Activated CD8-positive, alpha-beta memory T cell treated with anti-CD3 and anti-CD28 coated beads for 4 hours (primary cell): Measurements from ENCODE around the gene C17orf113.
A peak's percentile ranks its signal among the peaks of the same experiment; 100 is the strongest.
"Not testable (repeated sequence)": the region's sequence is repeated elsewhere in the genome, so short reads cannot be mapped to it uniquely, and the experiment has no call there.

Experiments used
- DNase-seq, 2 donors: peaks; one replicate each; pipeline ENCODE4 v3.0.0-alpha.2; 2020; ENCODE audit warnings: low read depth in 2 of 2

The C17orf113 gene

DNA sequence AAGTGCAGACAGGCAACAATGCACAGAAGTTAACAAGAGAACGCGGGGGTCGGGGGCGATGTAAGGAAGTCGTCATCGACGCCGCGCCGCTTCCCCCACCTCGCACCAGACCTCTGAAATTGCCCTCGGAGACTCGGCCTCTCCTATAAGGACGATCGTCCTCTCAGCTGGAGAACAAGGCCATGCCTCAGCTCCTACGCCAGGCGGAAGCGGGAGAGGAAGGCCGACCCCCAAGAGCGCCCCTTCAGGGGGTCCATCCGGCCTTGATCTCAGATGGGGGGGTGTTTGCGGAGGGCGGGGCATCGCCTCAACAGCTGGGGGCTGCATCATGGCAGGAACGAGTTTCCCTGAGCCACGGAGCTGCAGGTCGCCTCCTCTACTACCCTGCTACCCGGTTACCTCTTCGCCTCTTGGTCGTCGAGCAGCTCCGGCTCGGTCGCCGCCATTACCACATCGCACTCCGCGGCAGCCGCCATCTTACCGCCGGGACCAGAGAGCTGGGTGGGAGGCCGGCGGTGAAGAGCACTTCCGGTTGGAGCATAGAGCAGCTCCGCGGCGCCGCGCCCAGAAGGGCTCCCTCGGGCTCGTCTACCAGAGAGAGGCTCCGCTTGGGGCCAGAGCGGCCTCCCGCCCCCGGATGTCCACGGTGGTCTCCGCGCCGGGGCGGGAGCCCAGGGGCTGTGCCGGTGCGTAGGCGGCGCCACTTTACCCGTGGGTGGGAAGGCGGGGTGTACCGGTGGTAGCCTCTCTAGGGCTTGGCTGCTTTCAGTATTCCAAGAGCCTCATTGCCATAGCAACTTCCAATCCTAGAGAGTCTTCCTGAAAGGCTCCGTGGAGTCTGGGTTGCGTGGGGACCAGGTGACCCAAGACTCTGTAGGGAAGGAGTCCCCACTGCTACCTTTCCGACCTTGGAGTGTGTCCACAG is 33.2 kb downstream of the C17orf113 start, which contains the start of gene DNAJC7:
Gene DNAJC7 (minus strand): TSS at position 499 of the 925 bp plus-strand sequence. CDS start 23 bp downstream, at position 476.
- DNase-seq, result peak; percentile 78 to 82

DNA sequence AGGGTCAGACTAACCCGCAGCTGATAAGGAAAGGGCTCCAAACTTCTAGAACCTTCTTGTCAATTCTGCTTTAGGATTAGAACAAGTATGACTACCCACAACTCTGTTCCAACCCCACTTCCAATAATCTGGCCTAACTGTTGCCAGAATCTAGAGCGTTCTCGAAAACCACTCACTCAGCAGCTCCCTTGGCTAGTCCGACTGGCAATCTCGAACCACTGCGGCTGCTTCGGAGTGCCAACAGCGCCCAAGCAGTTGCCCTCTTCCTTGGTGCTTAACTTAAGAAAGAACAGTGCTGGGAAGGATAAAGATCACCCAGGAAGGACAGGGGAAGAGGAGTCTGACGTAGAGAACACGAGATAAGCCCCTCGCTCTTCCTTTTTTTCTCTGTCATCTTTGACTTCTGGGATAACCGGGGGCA is 34.0 kb downstream of the C17orf113 start:
- DNase-seq, result no peak

DNA sequence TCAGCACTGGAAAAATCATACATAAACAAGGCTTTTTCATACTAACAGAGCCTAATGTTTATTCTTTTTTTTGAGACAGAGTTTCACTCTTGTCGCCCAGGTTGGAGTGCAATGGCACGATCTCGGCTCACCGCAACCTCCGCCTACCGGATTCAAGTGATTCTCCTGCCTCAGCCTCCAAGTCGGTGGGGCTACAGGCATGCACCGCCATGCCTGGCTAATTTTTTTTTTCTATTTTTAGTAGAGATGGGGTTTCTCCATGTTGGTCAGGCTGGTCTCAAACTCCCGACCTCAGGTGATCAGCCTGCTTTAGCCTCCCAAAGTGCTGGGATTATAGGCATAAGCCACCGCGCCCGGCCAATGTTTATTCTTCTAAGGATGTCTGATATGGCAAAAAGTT is 36.7 kb downstream of the C17orf113 start:
- DNase-seq, result not testable (repeated sequence)

DNA sequence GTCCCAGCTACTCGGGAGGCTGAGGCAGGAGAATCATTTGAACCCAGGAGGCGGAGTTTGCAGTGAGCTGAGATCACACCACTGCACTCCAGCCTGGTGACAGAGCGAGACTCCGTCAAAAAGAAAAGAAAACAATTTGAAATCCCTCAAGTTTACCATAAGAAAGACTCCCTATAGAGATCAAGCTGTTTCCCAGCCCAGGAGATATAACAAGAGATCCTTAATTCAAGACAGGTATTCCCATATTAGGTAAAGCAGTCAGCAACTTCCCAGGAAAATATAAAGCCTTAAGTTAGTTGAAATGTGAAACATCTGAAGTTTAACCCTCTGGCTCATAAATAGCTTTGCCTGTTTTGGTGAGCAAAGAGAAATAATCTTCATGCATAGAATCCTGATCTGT is 38.0 kb downstream of the C17orf113 start:
- not testable (repeated sequence) for DNase-seq

DNA sequence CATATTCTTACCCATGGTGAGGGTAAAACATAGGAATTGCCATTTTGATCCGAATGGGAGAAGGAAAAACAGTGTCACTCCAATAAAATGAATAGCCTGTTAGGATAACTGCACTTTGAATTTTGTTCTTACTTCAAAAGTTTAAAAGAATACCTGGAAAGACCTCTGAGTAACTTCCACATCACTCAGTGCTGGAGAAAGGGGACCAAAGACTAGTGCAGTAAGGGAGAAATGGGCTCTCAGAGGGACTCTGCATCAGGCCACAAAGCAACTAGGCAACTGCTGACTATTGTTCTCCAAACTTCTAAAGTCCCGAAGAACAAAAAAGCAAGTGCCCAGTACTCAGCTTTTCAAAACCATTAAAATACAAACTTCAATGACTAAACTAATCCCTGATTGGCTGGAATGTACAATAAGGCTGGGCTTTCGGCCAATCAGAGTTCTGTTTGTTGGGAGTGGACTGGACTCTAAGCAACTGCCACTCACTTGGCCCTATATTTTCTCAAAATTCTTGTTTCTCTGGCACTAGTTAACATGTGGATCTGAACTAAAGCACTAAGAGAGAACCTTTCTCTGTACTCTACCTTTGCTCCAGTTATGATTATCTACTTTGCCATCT is 39.4 kb downstream of the C17orf113 start:
- DNase-seq, result no peak

DNA sequence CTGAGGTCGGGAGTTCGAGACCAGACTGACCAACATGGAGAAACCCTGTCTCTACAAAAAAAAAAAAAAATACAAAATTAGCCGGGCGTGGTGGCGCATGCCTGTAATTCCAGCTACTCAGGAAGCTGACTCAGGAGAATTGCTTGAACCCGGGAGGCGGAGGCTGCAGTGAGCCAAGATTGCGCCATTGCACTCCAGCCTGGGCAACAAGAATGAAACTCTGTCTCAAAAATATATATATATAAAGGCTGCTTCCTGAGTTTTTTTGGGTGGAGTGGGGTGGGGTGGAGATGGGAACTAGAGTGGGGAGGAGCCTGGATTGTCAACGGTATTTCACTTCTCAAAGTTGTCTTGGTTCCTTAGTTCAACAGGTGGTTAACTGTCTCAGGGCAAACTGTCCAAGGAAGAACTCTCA is 40.1 kb downstream of the C17orf113 start:
- DNase-seq, result not testable (repeated sequence)

DNA sequence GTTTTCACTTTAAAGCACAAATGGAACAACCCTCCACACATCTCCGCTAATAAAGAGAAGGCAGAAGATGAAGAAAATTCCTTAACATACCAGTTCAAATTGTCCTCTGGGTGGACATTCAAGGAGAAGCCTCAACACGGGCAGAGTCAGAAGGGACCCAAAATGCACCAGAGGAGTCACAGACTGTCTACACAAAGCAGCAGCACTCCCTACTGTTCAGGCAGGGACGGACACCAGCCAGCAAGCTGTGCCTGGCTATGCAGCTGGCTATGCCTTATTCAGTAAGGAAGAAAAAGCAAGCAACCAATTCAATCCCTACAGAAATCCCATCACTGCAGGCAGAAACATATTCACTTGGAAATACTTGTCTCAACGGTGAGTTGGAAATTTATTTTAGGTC is 41.2 kb downstream of the C17orf113 start:
- DNase-seq, result no peak

DNA sequence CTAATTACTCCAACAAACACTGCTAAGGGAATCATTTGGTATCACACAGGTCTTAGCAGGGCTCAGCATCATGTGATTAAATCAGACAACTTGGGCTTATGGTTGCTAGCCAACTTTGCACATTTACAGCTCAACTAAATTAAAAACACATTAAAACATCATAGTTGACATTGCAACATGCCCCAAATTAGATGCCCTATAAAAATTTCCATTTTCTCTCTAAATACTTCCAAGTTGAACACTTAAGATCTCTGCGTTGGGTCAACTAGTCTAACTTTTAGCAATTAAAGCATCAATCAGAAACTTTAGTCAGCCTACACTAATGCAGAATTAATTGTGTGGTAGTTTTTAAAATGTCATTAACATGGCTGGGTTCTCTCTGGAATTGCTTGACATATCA is 45.2 kb downstream of the C17orf113 start:
- DNase-seq, result no peak

DNA sequence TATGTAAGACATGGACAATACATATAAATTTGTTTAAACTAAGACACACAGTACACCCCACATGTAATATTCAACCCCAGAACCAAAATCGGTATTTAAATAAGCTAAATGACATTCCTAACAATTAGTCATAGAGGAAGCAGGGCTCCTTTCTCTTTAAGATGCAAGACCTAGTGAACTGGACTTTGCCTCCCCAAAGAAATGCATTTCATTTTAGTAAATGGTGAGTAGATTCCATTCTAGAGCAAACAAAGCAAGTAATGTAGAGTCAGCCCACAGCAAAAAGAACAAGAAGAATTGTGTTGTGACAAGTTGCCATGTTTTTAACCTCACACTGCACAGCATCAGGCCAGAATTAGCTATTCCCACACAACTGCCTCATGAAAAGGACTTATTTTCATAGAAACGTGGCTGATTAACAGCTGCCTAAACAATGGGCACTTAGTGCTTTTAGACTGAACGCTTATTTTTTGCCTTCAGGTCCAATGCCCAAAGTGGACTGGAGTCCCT is 47.6 kb downstream of the C17orf113 start:
- DNase-seq, result no peak

DNA sequence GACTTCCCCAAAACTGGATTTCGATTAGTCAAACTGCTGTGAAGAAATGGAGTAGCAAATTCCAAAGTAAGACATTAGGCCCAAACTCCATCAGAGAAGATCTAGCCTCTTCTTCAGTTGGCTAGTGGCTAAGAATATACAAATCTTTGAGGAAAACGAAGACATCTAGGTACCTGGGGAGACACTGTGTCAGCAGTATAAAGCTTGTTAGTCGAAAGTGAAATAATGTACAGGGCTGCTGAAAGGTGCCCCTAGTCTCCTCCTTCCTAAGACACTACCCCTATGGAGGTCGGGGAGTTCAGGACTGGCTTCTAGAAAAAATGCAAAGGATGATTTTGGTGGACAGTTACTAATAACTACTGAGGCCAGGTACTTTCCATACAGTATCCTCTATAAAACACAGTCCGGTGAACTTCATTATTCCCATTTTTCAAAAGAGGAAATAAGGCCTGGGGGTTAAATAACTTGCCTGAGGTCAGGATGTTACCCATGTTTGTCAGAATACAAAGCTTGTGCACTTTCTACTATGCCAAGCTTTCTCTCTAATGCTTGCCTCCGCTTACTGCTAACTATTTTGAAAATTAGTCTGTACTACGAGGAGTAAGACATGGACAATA is 48.1 kb downstream of the C17orf113 start:
- DNase-seq, result no peak

DNA sequence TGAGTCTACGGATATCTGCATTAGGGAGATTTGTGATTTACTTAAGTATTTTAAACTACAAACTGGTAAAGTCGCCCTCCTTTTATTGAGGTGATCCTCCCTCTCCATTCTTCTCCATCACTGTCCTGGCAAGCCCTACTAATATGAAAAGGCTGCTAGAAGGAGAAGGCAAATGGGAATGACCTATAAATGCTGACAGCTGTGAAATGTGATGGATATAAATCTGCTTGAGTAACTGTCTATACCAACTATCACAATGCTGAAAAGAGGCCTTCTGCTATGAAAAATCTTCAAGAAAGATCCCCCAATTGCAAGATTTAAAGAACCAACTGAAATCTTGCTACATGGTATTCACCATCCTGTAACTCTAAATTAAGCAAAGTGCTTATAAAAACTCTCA is 48.7 kb downstream of the C17orf113 start:
- DNase-seq, result no peak

DNA sequence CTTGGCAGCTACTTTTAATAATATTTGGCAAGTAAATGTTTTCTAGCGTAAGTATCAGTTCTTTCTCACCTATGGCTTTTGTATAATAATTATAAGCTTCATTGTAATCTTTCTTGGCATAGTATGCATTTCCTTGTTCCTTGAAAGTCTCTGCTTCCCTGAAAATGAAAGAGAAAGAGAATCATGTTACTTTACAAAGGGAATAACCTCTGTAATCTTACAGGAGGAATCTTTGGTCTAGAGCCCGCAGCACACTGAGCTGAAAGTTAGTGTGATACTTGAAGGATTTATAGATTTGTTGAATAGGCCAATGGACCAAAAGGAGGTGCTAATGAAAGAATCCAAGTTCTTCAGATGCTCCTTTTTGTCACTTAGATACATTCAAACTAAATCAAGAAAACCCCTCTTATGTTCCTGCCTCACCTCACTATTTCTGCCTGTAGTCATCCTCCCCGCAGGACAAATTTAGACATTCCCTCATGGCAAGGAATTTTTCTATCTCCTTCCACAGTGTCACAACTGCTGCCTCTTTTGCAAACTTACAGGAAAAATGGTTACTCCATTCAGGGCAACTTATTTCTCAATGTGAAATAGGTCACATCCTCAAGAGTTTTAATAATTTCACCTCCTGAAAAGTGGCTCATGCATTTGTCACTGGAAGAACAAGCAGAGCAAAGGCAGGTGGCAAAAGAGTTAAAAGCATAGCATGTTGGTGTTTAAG is 49.8 kb downstream of the C17orf113 start:
- DNase-seq, result no peak

DNA sequence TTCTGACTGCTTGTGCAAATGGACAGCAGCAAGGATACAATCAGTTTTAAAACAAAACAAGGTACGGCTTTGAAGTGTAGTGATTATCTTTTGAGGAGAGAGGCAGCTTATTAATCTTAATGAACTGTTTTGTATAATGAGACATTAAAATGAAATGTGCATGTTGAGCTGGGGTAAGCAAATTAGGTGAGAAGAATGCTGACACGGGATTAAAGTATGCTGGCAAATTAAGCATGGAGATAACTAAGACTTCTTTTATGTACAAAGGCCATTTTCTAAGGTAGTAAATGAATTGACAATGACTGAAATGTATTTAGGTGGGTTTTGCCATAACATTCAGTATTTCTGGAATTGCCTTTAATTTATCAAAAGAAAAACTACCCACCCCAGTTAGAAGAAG is 51.9 kb downstream of the C17orf113 start:
- no peak for DNase-seq

DNA sequence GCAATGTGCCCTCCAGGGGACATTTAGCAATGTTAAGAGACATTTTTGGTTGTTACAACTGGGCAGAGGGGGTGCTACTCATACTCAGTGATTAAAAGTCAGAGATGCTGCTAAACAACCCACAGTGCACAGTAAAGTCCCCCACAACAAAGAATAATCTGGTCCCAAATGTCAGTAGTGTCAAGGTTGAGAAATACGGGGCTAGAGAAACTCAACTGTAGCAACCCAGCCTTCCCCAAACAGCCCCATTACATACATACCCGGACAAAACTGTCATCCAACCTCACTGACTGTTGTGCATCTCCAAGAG is 53.6 kb downstream of the C17orf113 start:
- DNase-seq, result no peak

DNA sequence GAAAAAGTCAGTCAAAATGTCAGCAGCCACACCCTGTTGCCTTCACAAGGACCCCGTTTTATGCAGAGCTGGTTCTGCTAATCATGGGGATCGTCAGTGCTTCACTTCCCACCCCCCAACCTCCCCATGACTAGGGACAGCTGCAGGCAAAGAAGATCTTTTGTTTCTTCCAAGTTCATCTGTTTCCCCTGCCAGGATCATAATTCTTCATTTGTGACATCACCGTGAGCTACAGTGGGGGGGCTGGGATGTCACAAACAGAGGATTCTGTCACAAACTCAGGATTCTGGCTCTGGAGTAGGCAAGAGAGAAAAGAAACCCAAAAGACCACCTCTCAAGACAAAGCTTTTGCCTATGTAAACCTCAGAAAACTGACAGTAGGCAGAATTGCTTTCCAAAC is 57.8 kb downstream of the C17orf113 start:
- DNase-seq, result no peak

DNA sequence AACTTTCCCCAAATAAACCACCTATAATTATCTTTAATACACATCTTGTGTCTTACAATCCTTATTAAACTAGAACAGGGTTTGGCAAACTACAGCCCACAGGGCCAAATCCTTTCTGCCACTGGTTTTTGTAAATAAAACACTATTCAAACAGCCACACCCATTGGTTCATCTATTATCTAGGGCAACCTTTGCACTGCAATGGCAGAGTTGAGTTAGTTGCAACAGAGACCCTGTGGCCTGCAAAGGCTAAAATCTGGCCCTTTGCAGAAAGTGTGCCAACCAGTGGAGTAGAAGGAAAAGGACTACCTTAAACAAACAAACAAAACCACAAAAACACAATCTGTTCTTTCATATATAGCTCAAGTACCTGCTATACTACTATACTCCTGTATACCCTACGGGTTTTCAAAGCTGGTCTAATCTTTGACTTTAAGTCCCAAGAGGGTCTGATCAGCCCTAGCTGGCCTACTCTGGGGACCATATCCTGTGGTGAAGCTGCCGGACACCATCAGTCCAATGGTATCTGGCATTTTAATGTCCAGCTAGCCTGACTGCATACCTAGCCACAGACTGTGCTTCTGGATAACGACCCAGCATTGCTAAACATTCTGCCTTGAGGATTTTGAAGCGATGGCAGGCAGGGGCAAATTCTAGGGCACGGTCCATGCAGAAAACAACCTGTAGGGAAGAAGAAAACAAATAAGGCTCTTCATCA is 60.5 kb downstream of the C17orf113 start:
- no peak for DNase-seq

DNA sequence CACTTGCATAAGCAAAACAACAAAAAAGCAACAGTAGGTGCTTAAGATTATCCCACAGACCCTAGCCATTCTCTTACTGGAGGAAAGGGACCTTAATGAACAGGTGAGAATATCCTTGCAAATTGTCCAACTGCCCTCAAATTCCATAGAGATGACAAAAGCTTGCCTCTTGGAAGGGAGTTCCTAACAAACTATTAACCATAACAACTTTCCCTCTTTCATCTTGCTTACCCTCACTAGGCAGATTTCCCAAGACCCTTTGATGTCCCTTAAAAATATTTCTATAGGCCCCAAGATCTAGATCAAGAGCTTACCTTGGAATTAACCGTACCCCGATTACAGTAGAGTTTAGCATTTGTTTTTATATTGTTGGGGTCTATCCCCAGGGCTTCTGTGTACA is 62.0 kb downstream of the C17orf113 start:
- DNase-seq, result no peak
